Activated T-helper 1 cell treated with anti-CD3 and anti-CD28 coated beads, Interleukin-12 subunit alpha, Interleukin-12 subunit beta, Interleukin-2, Interleukin-4 antibody, amounts not matched to agents 30 ng/mL and 10 ng/mL and 1 ng/mL, durations not matched to agents 14 hours and 24 hours and 36 hours (primary cell): ENCODE results near the gene HIC1. TPM values are rescaled to one million over a fixed set of nuclear protein-coding genes. Genes with fewer than 3 reads are reported as not detected.

Source experiments
- DNase-seq: peaks from one replicate; pipeline ENCODE4 v3.0.0; 2021; ENCODE audit warnings: low spot score
- H3K27ac Mint-ChIP-seq: one replicate; pipeline ENCODE4 v1.8.0; 2021; ENCODE audit warnings: mild to moderate bottlenecking, mixed read lengths
- H3K27me3 Mint-ChIP-seq: one replicate; pipeline ENCODE4 v1.8.0; 2022; ENCODE audit warnings: mild to moderate bottlenecking, moderate library complexity, mixed read lengths; ENCODE audit not compliant: insufficient read depth
- H3K36me3 Mint-ChIP-seq: one replicate; pipeline ENCODE4 v1.8.0; 2021; ENCODE audit warnings: low read depth, mixed read lengths
- H3K4me1 Mint-ChIP-seq: one replicate; pipeline ENCODE4 v1.8.0; 2021; ENCODE audit warnings: low read depth, mixed read lengths
- H3K4me3 Mint-ChIP-seq: one replicate; pipeline ENCODE4 v1.8.0; 2021; ENCODE audit warnings: mild to moderate bottlenecking, moderate library complexity, mixed read lengths
- H3K9me3 Mint-ChIP-seq: one replicate; pipeline ENCODE4 v1.8.0; 2021; ENCODE audit warnings: mixed read lengths
- intact Hi-C: fragments of 100-400 bp; cut with micrococcal nuclease; formaldehyde crosslinking; loops from one replicate; pipeline ENCODE4 v1.15.1; 2024
- total RNA-seq: library from RNA; stranded (reverse); gene quantifications from 2 replicates; pipeline ENCODE4 v1.2.3, GENCODE V29; 2022

Gene HIC1
- total RNA-seq, 1 donor from 2014 or later = 47.0 TPM

DNA sequence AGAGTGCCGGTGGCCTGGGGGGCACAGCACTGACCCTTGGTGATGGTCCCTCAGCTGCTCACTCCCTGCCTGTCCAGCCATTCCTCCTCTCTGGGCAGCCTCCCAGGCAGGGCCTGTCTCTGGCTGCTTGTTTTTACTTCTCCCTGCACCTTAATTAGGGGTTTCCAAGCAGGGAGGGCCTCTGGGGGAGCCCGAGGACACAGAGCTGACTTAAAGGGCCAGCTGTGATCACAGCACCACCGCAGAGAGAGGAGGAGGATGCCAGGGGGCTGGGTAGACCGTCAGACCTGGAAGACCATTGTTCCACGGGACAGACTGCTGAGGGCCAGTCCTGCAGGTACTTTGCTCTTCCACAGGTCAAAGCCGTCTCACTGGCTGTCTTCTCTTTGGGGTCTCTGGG lies 26.2 kb upstream of the HIC1 start:
- intact Hi-C loops = no loop called here
- no peak overlapping the region for H3K27ac Mint-ChIP-seq
- H3K4me3 Mint-ChIP-seq = peak overlapping the region; percentile 33
- DNase-seq = no peak
- no peaks in the 10 kb centered on the region for H3K36me3 Mint-ChIP-seq
- H3K4me1 Mint-ChIP-seq = peaks cover 13% of the 10 kb centered on the region
- H3K9me3 Mint-ChIP-seq = no peaks in the 10 kb centered on the region
- peaks cover 37% of the 10 kb centered on the region for H3K27me3 Mint-ChIP-seq

- Mint-ChIP-seq H3K4me1 (peaks cover 13% of the 10 kb centered on the region), H3K27ac (peak within 1 kb of the TSS; percentile 75), H3K4me3 (peak within 1 kb of the TSS; percentile 92), H3K27me3 (peaks cover 35% of the 10 kb centered on the region), H3K9me3 (no peaks in the 10 kb centered on the region), H3K36me3 (no peaks in the 10 kb centered on the region)
- peak; percentile 85 for DNase-seq
- intact Hi-C loops = loop anchor here (1.0 kb wide), 5 partner anchors 11 to 313 kb away; partner anchors contain the start of gene SMYD4
These were observed 24.8 kb upstream of the HIC1 start, which contains the start of gene DPH1 for GRCh38 chr17:2029911-2030778. TSS of gene DPH1 (plus strand) at chr17:2030153. CDS start at chr17:2030170, 17 bp downstream.

- H3K27ac Mint-ChIP-seq = peak overlapping the region; percentile 75
- intact Hi-C loops = loop anchor here (1.0 kb wide), 5 partner anchors 11 to 313 kb away; partner anchors contain the start of gene SMYD4
- no peaks in the 10 kb centered on the region for H3K36me3 Mint-ChIP-seq
- peaks cover 30% of the 10 kb centered on the region for H3K27me3 Mint-ChIP-seq
- peaks cover 11% of the 10 kb centered on the region for H3K4me1 Mint-ChIP-seq
- no peaks in the 10 kb centered on the region for H3K9me3 Mint-ChIP-seq
- peak overlapping the region; percentile 92 for H3K4me3 Mint-ChIP-seq
- no peak for DNase-seq
These were observed 24.1 kb upstream of the HIC1 start for GRCh38 chr17:2030779-2031163.

DNA sequence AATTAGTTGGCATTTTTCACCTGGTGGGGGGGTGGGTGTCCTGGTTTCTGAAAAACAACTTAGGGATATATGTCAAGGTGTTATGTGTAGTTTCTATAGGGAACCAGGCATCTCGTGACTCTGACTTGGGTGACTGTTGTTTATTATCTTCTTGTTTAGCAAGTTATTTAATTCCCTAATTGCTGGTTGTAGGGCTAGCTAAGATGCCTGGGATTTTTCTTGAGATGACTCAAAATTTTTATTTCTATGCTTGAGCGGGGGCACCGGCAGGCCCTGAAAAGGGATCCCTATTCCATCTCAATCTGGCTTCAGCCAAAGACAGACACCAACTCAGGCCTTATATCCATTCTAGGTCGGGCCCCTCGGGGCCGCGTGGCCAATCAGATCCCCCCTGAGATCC lies 21.8 kb upstream of the HIC1 start:
- intact Hi-C loops = no loop called here
- H3K4me3 Mint-ChIP-seq = no peak overlapping the region

DNA sequence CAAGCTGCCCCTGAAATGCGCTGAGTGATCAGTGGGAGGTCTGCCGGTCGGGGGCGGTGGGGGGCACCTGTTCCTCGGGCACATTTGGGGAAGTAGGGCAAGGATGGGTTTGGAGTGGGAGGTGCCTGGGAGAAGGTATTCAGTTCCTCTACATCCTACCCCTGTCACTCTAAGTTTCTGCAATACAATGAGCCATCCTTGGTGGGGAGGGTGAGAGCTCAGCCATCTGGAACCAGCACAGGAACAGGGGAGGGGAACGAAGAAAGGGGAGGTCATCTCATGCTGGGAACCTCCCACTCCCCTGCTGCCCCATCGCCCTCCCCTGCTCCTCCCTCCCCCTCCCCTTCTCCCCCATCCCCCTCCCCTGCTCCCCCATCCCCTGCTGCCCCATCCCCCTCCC lies 20.7 kb upstream of the HIC1 start:
- no peak overlapping the region for H3K4me3 Mint-ChIP-seq
- H3K36me3 Mint-ChIP-seq = peaks cover 7% of the 10 kb centered on the region
- intact Hi-C loops = no loop called here
- no peak overlapping the region for H3K27ac Mint-ChIP-seq
- no peaks in the 10 kb centered on the region for H3K27me3 Mint-ChIP-seq
- no peak for DNase-seq
- peaks cover 5% of the 10 kb centered on the region for H3K4me1 Mint-ChIP-seq
- H3K9me3 Mint-ChIP-seq = no peaks in the 10 kb centered on the region

More for the DNA sequence above, 21.8 kb upstream of the HIC1 start:
- Mint-ChIP-seq H3K4me1 (peaks cover 5% of the 10 kb centered on the region), H3K27me3 (peaks cover 9% of the 10 kb centered on the region), H3K27ac (no peak overlapping the region), H3K9me3 (no peaks in the 10 kb centered on the region), H3K36me3 (peaks cover 7% of the 10 kb centered on the region)
- no peak for DNase-seq

GRCh38 chr17:2034806-2035540 lies 19.9 kb upstream of the HIC1 start:
- Mint-ChIP-seq H3K27me3 (no peaks in the 10 kb centered on the region), H3K4me1 (peaks cover 5% of the 10 kb centered on the region), H3K9me3 (no peaks in the 10 kb centered on the region), H3K27ac (no peak overlapping the region), H3K4me3 (no peak overlapping the region), H3K36me3 (peaks cover 9% of the 10 kb centered on the region)
- intact Hi-C loops = no loop called here
- DNase-seq = no peak

DNA sequence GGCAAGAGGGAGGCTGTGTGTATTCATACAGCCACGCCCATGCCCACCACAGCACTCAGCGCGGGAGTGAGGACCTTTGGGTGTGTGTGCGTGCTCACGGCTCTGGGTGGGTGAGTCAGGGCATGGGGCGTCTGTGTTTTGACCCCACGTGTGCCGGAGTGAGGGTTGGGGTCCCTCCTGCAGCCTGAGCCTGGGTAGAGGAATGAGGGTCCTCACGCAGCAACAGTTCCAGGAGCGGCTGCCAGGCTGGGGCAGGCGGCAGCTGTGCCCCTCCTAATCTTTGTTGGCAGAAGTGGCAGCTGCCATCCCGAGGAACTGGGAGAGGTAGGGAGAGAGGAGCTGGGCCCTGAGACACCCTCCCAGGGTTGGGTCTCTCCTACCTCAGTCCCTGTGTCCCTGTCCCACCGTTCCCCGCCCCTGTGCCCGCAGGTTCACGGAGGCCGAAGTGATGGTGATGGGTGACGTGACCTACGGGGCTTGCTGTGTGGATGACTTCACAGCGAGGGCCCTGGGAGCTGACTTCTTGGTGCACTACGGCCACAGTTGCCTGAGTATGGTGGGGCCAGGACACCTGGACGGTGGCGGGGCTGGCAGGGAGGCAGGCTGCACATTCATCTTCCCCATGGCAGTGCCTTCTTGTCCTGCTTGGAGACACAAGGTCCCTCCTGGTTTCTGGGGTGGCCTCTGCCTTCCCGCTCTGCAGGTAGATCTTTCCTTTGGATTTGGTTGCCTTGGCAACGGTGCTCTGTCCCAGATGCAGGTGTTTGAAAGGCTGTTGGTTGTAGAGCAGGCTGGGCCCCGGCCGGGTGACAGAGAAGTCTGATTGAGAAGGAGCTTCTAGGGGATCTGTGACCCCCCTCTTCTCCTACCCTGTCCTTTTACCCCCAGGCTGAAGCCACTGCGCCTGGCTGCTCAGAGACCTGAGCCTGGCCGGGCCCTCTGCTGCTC lies 19.1 kb upstream of the HIC1 start:
- H3K27ac Mint-ChIP-seq = no peak overlapping the region
- no peaks in the 10 kb centered on the region for H3K9me3 Mint-ChIP-seq
- H3K27me3 Mint-ChIP-seq = no peaks in the 10 kb centered on the region
- peaks cover 15% of the 10 kb centered on the region for H3K36me3 Mint-ChIP-seq
- peaks cover 7% of the 10 kb centered on the region for H3K4me1 Mint-ChIP-seq
- no peak overlapping the region for H3K4me3 Mint-ChIP-seq
- intact Hi-C loops = no loop called here
- no peak for DNase-seq

DNA sequence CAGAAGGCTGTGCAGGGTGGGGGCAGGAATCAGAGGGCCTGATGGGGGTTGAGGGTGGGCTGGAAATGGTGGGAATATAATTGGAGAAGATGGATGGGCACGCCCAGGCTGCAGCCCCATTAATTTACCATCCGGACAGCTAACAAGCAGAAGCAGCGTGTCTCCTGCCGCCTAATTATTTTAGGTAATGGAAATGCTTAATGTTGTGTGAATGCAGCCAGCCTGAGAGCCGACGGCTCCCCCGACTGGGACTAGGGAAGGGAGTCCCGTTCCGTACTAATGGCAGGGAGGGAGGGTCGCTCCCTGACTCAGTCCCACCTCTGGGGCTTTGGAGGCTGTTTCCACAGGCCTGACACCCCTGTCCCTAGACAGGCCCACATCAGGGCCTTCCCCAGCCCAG lies 17.7 kb upstream of the HIC1 start:
- H3K36me3 Mint-ChIP-seq = peaks cover 18% of the 10 kb centered on the region
- no peaks in the 10 kb centered on the region for H3K9me3 Mint-ChIP-seq
- peaks cover 8% of the 10 kb centered on the region for H3K4me1 Mint-ChIP-seq
- peaks cover 1% of the 10 kb centered on the region for H3K27me3 Mint-ChIP-seq
- intact Hi-C loops = no loop called here
- no peak overlapping the region for H3K4me3 Mint-ChIP-seq
- DNase-seq = no peak
- no peak overlapping the region for H3K27ac Mint-ChIP-seq

- peaks cover 43% of the 10 kb centered on the region for H3K36me3 Mint-ChIP-seq
- H3K4me1 Mint-ChIP-seq = peaks cover 31% of the 10 kb centered on the region
- peaks cover 3% of the 10 kb centered on the region for H3K27me3 Mint-ChIP-seq
- H3K4me3 Mint-ChIP-seq = peak overlapping the region; percentile 49
- no peaks in the 10 kb centered on the region for H3K9me3 Mint-ChIP-seq
- H3K27ac Mint-ChIP-seq = no peak overlapping the region
- intact Hi-C loops = loop anchor here (5.0 kb wide), 2 partner anchors 168 to 393 kb away; partner anchors contain the start of genes RILP and SCARF1
- DNase-seq = no peak
These were observed 14.6 kb upstream of the HIC1 start for GRCh38 chr17:2040219-2040827.

GRCh38 chr17:2040942-2041560 lies 13.9 kb upstream of the HIC1 start:
- Mint-ChIP-seq H3K36me3 (peaks cover 43% of the 10 kb centered on the region), H3K4me1 (peaks cover 31% of the 10 kb centered on the region), H3K4me3 (peak overlapping the region; percentile 49)

DNA sequence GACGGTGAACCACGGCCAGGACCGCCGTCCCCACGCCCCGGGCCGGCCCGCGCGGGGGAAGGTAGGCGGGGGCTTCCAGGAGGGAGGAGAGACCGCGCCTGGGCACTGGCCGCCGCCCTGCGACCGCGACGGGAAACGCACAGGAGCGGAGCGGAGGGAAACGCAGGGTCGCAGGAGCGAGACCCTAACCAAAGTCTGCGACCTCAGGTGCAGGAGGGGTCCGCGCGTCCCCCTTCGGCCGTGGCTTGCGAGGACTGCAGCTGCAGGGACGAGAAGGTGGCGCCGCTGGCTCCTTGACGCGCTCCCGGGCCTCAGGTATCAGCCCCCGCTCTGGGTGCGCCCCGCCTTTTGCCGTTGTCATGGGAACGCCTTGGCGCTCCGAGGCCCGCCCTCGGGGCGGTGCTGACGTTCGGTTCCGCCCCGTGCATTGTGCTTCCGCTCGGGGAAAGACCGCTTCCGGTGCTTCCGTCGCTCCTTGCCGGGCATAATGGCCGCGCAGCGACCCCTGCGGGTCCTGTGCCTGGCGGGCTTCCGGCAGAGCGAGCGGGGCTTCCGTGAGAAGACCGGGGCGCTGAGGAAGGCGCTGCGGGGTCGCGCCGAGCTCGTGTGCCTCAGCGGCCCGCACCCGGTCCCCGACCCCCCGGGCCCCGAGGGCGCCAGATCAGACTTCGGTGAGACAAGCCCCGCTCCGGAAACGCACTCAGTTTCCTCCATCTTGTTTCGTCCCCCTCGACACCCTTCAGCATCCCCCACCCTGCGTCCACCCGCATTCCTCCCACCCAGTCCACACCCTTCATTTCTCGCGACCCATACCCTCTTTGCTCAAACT lies 13.1 kb upstream of the HIC1 start, which contains the start of gene OVCA2:
OVCA2 (plus strand) TSS at position 462 of the 829 bp plus-strand sequence; CDS start at position 488, 26 bp downstream.
- intact Hi-C loops = loop anchor here (1.0 to 5.0 kb wide), 5 partner anchors 8 to 394 kb away; partner anchors contain the start of genes DPH1, RILP and SCARF1
- peaks cover 31% of the 10 kb centered on the region for H3K4me1 Mint-ChIP-seq
- DNase-seq = peak; percentile 97
- no peaks in the 10 kb centered on the region for H3K9me3 Mint-ChIP-seq
- peak within 1 kb of the TSS; percentile 96 for H3K4me3 Mint-ChIP-seq
- H3K27ac Mint-ChIP-seq = peak within 1 kb of the TSS; percentile 98
- peaks cover 3% of the 10 kb centered on the region for H3K27me3 Mint-ChIP-seq
- H3K36me3 Mint-ChIP-seq = peaks cover 40% of the 10 kb centered on the region

More at GRCh38 chr17:2040942-2041560, 13.9 kb upstream of the HIC1 start:
- Mint-ChIP-seq H3K27me3 (peaks cover 3% of the 10 kb centered on the region), H3K27ac (peak overlapping the region; percentile 34), H3K9me3 (no peaks in the 10 kb centered on the region)
- intact Hi-C loops = loop anchor here (1.0 to 5.0 kb wide), 4 partner anchors 8 to 394 kb away; partner anchors contain the start of genes DPH1, RILP and SCARF1
- DNase-seq = no peak
